HFF-Myc (cell line): ENCODE results near the gene PAPOLB.

Source experiments
- DNase-seq: peaks from one replicate; pipeline ENCODE4 v3.0.0-alpha.2; 2011; ENCODE audit warnings: low read depth; ENCODE audit errors: extremely low read depth
- H3K4me3 ChIP-seq: replicated peaks from 2 replicates; pipeline ENCODE4 v1.5.1; 2011; ENCODE audit warnings: low read depth, mild to moderate bottlenecking, control low read depth, low read length
- CTCF ChIP-seq: IDR thresholded peaks from 2 replicates; pipeline ENCODE4 v1.5.1; 2012; ENCODE audit warnings: mild to moderate bottlenecking, low read depth, low read length, control low read depth; ENCODE audit errors: missing control alignments

PAPOLB gene

GRCh38 chr7:4836206-4836661 is 25.6 kb downstream of the PAPOLB start:
- H3K4me3 ChIP-seq: no peak overlapping the region
- DNase-seq: no peak
- no peak for TF ChIP-seq CTCF

GRCh38 chr7:4835398-4836205 is 26.2 kb downstream of the PAPOLB start:
- no peak for DNase-seq
- TF ChIP-seq CTCF: no peak
- no peak overlapping the region for H3K4me3 ChIP-seq

GRCh38 chr7:4834601-4835397 is 27.0 kb downstream of the PAPOLB start:
- no peak for TF ChIP-seq CTCF
- no peak overlapping the region for H3K4me3 ChIP-seq
- no peak for DNase-seq

- DNase-seq: no peak
- H3K4me3 ChIP-seq: no peak overlapping the region
- TF ChIP-seq CTCF: no peak
Observed at GRCh38 chr7:4833691-4834600, 27.9 kb downstream of the PAPOLB start.

- H3K4me3 ChIP-seq: no peak overlapping the region
- no peak for TF ChIP-seq CTCF
- DNase-seq: no peak
Observed at GRCh38 chr7:4833176-4833575, 28.7 kb downstream of the PAPOLB start.

GRCh38 chr7:4832711-4833110 is 29.1 kb downstream of the PAPOLB start:
- TF ChIP-seq CTCF: no peak
- no peak for DNase-seq
- no peak overlapping the region for H3K4me3 ChIP-seq
